GF-D8 (cell line): ENCODE results near the gene TRAM2.

ENCODE experiments used
- DNase-seq: peaks from one replicate; lab custom pipeline; 2025; lab: John Stamatoyannopoulos, UW

TRAM2 gene

DNA sequence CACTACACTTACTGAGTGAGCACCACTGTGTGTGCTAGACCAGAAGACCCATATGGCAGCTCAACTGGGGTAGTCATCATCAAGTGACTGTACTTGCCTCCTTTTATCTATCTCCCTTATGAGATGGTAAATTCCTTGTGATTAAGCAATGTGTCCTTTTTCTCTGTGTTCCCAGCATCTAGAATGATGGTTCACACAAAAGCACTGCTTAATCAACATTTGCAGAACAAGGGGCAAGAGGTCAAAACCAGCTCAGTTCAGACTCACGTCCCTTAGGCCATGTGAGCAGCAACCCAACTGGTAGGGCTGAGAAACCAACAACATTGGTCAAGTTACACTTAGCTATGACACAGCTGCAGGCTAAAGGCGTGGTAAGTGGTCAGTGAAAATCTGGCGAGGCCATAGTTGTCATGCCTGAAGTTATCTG is 10.0 kb downstream of the TRAM2 start:
- no peak for DNase-seq

DNA sequence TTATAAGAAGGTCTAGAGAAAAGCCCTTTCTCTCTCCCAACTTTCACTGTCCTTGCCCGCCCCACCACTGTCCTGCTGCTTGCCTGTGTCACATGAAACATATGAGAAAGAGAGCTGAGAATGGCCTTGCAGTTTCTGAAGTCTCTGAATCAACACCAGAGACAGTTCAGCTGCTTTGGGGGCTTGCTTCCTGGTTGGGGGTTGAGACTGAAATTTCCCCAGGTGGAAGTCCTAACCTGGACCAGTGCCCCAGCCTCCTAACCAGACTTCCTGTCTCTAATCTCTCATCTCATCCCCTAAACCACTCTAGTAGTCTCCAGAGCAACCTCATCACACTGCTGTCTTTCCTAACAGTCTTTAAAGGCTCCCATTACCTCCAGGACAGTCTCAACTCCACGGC is 10.7 kb downstream of the TRAM2 start:
- no peak for DNase-seq

DNA sequence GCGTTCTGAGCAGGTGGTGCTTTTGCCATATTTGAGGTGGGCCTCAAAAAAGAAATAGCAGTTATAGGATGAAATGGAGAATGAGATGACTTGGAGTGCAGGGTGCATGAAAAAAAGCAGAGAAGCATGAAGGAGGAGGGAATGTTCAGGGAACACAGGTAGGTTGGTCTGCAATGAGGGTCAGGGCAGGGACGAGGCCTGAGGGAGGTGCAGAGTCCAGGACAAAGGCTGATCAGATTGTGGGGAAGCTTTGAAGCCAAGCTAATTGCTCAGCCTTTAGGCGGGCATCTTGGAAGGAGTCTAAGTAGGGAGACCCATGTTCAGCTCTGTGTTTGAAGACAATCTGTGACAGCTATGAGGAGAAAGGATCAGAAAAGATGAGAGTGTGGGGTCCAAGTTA is 12.0 kb downstream of the TRAM2 start:
- DNase-seq, result no peak

DNA sequence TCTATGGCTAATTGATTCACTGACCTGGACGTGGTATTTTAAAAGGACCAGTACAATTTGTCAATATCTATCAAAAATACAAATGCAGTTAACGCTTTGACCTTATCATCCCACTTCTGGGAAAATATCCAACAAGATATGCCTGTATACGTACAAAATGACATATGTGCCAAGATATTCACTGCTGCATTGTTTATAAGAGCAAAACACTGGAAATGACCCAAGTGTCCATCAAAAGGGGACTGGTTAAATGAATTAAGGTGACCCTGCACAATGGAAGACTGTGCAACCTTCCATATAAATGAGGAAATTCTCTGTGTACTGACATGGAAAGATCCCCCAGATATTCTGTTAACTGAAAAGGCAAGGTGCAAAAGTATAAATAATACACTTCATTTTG is 13.9 kb downstream of the TRAM2 start:
- DNase-seq, result no peak

DNA sequence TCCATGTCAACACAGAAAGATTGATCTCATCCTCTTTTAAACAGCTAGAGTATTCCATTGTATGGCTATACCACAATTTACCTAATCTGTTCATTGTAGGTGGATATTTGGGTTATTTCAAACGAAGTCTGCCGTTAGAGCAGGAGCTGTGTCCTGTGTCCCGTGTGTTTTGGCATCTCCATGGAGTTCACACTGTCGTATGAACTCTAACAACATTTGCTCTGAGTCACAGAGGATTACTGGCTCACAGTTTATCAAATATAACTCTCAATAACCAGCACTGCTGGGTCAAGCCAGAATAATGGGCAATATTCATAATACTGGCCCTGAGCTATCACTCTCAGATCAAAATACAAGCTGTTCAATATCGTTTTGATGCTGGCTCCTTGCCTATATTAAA is 16.4 kb downstream of the TRAM2 start:
- DNase-seq, result no peak

DNA sequence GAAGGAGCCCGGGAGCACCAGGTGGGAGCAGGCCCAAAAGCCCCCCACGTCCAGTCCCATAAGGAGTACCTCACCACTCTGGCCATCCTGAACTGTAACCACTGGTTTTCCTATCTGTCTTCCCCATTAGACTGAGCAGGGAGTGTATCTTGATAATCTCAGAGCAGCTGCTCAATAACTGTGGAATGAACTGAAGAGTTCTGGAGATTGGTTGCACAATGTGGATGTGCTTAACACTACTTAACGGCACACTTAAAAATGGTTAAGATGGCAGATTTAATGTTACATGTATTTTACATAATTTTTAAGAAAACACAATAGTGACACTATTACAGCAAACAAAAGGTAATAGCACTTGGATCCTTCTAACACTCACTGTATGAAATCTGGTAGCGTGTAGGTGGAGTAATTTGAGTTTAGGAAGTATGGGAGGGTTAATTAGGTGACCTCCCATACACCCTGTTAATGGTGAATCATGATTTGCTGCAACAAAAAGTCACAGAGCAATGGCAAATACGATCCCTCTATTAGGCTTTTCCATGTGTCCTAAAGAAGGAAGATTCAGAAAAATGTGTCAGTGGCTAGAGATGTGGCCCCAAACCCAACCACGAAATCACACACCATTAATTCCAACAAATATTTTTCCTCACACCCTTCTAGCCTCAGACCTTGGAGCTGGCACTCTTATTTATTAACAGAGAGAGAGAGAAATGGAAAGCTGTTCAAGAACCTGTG is 18.4 kb downstream of the TRAM2 start:
- no peak for DNase-seq

DNA sequence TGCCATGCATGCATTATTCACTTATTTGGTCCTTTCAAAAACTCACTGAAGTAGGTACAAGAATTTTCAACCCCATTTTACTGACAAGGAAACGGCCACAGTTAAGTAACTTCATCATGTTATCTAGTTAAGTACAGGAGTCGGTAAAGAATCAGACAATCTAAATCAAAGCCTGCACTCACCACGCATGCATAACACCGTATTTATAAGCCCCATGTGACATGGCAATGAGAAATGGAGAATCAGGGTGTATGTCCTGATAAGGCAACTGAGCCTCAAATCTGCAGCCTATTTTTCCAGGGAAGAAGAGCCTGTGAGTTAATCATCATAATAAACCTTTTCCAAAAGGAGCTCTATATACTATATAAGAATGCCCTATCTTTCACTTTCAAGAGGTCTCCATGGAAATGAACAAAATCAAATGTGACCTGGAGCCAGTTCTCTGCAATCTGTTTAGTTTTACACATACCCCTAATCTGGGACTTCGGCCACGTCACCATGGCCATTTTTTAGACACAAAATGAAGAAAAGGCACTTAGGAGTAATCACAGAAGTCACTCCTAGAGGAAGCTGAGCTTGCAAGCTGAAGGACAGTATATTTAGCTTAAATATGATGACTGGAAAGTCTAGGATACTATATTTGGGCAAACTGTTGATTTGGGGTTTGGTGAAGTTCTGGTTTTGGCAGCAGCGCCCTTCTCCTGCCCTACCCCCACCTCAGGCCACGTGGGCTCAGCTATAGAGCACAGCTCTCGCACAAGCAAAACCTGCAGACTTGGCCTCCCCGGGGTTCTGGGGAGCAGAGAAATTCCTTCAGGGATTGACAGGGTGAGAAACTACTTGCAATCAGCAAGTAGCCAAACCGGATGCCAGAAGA is 19.2 kb downstream of the TRAM2 start:
- DNase-seq, result no peak

DNA sequence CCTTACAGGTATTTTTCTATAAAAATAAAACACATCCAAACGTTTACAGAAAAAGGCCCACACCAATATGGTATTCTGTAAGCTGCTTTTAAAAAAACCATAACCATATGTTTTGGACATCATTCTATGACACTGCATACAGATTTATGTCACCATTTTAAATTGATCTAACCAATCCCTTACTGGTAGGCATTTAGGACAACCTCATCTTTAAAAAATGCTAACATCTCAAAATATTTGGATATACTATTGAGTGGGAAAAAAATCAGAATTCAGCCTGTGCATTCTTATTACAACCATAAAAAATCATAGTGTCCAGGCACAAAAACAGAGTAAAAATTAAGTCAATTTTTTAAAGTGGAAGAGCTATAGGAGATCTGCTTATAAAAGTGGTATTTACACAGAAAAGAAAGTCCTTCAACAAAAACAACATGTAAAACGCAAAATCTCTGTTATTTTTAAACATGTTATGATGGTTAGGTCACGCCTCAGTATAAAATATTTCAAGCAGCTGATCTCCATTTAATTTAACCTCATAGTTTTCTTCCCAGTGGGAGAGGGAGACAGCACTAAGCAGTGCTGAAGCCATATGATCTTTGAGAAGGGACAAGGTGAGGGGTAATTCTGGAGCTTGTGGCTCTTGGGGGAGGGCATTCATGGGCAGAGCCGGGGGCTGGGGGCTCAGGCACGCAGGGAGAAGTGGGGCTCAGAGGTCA is 21.2 kb downstream of the TRAM2 start:
- no peak for DNase-seq

DNA sequence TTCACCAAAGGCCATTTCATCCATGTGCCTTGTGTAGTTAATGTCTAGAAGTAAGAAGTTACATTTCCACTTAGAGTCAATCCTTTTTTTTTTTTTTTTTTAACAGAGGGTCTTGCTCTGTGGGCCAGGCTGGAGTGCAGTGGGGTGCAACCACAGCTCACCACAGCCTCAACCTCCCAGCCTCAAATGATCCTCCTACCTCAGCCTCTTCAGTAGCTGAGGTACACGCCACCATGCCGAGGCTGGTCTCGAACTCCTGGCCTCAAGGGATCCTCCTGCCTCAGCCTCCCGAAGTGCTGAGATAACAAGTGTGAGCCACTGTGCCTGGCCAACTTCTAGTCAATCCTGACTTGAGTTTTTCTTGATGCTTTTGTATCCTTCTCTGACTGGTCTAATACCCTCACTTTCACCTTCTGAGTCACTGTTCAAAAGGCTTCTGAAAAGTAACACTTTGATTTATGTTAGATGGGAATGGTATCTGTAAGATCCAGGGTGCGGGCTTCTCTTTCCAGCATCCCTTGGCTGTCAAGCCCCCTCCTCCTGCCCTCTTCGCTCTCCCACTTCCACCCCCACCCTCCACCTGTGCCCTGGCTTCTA is 22.1 kb downstream of the TRAM2 start:
- DNase-seq, result no peak

DNA sequence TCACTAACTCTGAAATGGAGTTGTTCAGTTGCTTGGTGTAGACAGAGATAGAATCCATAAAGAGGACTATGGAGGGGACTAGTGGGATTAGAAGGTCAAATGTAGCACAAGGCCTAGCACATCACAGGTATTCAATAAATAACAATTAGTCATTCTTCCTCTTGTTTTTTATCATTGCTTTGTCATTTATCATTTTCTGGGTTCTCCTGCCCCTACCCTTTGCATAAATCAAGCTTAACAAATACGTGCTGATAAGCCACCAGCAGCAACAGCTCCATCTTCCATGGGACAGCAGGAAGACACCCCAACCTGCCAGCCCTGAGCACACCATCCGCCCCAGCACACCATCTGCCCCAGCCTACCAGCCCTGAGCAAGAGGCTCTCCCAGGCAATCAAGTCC is 23.1 kb downstream of the TRAM2 start:
- no peak for DNase-seq

DNA sequence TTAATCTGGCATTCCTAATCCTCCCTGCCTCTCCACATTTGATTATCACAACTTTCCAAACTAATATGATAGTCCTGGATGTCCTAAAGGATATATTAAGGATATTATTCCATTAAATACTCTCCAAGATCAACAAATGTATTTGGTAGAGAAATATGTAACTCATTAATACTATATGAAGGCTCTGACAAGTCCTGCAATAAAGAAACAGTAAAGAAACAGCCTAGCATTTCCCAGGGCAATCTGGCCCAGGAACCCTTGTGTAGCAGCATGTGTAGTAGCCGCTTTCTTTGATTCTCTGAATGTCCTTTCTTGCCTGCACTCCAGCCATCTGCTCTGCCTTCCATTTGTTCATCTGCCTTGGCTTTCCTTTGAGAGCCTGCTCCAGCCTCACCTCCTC is 23.7 kb downstream of the TRAM2 start:
- no peak for DNase-seq

DNA sequence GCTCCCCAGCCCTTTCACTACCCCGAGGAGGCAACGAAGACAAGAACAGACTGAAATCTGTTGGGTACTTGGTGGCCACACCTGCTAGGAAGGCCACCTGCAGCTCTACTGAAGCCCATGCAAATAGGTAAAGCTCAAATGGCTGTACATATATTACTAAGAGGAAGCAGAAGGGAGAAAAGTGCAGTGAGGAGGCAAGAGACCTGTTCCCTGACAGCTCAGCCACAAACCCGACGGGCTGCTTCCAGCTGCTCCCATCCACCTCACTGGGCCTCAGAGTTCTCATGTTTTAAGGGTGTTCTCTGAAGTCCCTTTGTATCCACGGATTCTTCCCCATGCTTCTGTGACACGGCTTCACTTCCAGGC is 24.6 kb downstream of the TRAM2 start:
- DNase-seq, result no peak

DNA sequence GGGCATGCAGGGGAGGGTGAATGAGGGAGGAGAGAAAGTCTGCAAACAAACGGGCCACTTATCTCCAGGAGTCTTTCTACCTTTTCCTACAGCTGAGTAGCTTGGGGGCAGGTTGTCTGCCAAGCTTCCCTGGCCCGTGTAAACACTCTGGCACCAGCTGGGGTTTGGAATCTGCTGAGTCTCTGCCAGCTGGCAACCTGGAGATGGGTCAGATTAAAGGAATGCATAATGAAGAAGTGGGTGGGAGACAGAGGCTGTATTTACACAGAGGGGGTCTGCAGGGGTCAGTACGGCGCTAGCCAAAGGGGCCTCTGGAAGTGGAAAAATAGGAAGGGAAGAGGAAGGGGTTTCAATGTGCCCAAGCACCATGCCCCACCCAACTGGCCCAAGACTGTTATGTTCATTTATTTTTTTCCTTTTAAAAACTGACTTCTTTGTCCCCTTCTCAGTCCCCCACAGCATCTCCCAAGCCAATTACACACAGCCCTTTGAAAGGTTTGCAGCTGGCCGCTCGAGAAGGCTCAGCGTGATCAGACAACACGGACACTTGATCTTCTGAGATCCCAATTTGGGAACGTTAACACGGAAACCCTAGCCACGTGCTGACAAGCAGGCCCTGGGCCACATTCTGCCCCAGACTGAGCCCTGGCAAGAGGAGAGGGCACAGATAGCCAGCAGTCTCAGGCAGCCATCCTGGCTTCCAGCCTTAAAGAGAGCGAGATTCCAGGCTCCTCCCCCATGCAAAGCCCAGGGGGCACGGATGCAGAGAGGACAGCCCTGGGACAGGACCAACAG is 25.2 kb downstream of the TRAM2 start:
- DNase-seq, result no peak

DNA sequence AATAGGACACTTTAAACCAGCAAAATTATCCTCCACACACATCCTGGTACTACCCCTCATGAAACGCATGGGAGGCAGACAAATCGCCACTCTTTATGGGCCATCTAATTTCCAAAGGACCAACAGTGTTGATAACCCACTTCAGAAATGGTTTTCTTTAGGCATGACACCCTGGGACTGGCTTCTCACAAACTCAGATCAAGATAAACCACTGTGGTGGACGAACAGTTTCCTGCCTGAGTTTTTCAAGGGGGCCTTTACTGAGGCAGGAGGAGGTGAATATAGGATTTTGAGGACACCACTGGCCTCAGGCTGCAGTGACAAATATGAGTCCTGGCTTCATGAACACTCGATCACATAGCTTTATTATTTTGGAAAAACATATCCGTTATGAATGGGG is 26.0 kb downstream of the TRAM2 start:
- no peak for DNase-seq

DNA sequence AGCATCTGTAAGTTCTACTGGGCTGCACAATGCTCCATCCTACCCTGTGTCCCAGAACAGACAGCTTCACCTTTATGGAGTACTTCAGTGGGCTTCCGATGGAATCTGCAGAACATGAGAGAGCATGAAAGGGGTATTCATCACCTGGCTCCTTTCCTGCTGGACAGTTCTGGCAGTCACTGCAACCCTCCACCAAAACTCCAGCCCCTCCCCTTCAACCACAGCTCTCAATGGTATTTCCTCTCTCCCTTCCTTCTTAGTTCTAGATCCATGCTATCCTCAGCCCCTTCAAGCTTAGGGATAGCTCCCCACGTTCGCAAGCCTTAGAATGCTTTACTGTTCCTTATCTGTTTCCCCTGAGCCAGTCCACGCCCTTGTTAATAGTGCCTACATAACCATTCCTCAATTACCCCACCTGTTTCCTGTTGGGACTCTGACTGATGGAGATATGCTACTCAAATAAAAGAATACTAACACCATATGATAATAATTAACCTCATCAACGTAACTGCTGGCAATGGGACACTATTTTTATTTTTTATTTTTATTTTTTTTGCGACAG is 26.8 kb downstream of the TRAM2 start:
- DNase-seq, result no peak

DNA sequence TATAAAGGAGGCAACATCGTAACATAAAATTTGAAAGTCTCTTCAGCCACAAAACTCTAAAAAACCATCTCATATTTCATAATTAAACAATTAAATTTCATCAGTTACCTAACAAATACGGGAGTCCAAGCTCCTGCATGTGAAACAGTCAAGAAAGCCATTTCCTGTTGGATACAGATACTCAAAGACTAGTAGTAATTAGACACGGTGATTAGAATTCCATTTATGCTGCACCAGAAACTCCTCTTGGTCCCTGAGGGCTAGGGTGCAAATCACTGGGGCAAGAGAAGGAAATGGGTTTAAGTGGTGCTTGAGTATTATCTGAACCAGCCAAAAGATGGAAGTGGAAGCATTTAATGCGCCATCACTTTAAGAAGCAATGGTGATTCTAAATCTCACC is 27.4 kb downstream of the TRAM2 start:
- DNase-seq, result no peak

DNA sequence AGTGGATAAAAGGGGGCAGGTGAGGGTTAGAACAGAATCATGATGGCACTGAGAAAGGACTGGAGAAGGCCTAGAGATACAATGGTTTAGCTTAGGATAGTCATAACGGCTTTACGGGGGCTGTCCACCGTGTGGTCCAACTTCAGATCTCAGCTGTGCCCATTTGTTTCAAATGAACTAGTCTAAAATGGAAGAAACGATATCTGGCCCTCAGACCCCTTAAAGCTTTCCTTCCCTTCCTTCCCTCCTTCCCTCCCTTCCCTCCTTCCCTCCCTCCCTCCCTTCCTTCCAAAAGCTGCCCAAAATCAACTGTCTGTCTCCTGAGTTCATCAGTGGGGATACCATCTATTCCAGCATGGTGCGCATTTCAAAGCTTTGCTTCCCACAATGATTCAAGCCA is 27.9 kb downstream of the TRAM2 start:
- DNase-seq, result no peak

DNA sequence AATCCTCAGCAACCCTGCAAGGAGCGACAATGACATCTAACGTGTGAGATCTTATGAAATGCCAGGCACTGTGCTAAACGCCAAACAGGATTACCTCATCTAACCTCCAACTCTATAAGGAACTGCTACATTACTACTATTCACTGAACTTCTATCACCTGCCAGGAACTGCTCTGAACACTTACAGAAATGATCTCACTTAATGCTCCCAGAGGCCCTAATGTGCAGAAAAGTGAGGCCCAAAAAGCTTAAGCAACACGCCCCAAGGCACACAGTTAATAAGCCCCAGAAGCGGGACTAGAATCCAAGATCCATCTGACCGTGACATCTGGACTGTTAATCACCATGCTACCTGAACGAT is 28.5 kb downstream of the TRAM2 start:
- DNase-seq, result no peak

DNA sequence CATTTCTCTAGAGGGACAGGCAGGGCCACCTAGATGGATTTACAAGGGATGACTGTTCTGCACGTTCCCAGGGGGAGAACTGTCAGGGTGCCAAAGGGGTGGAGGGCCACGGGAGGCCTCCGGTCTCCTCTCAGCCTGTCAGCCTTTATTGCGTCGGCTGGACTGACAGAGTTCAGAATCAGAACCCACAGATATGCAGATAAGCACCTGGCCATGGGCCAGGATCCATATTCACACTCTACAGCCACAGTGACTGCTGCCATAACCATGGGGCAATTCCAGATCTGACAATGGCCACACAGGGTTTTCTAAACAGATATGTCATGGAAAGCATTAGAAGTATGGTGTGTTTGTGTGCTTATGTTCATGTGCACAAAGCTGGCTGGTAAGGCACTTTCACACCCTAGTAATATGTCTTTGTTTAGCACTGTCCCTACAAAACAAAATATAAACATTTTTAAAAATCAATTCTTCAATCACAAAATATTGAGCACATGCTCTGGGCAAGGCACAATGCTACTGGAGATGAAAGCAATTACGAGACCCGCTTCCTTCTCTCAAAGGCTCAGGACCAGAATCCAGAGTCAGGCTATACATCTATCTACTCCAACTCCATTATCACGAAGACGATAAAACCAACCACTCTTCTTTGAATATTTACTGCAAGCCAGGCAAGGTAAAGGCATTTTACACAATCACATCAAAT is 29.1 kb downstream of the TRAM2 start:
- DNase-seq, result no peak

DNA sequence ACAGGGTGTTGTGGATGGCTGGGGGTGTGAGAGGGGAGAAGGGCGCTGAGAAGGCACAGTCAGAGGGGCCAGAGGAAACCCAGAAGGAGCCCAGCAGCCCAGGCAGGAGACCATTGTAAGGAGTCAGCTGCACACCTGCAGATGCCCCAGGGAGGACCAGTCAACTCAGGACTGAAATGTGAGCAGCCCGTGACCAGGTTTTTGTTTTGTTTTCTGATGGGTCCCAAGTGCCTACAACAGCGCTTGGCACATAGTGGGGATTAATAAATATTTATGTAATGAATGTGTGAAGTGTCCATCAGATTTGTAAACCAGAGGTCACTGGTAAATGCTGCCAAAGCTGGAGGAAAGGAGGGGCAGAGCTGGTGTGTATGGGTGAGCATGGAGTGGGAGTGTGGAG is 30.2 kb downstream of the TRAM2 start:
- DNase-seq, result no peak

DNA sequence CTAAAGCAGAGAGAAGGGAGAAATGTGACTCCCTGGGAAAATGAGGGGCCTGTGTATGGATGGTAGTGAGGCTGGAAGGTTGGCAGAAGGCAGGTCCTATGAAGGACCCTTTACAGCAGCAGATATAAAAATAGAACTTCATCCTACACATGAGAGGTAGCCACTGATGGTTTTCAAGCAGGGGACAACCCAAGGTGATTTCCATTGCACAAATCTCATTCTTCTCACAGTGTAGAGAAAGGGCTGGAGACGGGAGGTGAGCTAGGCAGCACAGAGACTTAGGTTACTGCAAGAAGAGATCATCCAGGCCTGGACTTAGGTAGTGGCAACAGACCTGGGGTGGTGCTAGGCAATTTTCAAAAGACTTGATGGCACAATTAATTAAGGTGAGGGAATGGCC is 30.7 kb downstream of the TRAM2 start:
- DNase-seq, result no peak
